Raji (cell line): ENCODE measurements around the gene SERPINB6.

ENCODE experiments used
- POLR2A ChIP-seq: IDR thresholded peaks from 2 replicates; pipeline ENCODE4 v1.6.1; 2011; ENCODE audit warnings: low read depth, low read length, control low read depth; ENCODE audit not compliant: insufficient read depth

The SERPINB6 gene

DNA sequence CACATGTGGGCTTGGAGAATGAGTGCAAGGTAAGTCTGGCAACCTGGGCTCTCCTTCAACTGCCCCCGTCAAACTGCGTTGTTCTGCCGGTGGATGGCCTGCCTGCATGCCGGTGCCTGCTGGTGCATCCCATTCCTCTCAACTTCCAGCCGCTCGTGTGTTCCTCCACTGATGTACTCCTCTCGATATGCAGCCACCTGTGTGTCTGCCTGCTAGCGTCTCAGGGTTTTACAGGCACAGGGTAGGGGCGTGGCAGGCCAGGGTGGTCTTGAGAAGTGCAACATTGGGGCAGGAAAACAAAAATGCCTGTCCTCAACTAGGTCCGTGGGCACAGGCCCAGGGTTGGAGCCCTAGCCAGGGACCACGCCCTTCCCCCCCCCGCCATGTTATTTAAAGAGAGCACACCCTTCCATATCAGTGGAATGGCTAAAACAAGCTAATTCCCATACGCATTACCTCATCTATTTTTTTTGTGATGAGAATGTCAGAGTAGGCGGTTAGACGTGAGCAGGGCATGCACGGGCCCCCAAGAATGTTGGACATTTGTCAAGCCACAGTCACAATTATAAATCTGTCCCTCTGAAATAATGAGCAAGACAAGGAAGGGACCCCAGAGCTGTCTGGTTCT is 33.2 kb downstream of the SERPINB6 start:
- no peak for TF ChIP-seq POLR2A

DNA sequence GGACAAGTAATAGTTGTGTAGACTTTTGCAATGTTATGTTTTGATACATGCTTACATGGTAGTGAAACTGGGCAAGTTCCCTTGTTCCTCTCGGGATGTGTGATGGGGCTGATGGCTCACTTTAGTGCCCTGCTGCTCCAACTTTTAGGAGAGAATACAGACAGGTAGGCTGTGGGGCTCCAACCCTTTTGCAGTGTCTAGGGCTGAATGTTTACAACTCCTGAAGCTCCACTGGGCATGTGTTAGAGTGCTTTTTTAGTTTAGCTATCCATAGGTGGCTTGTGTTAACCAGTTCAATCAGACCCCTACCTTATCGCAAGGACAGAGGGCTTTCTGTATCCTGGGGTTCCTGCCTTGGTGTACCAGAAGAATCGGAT is 33.8 kb downstream of the SERPINB6 start:
- TF ChIP-seq POLR2A = no peak

GRCh38 chr6:2935566-2936291 is 35.6 kb downstream of the SERPINB6 start:
- no peak for TF ChIP-seq POLR2A

DNA sequence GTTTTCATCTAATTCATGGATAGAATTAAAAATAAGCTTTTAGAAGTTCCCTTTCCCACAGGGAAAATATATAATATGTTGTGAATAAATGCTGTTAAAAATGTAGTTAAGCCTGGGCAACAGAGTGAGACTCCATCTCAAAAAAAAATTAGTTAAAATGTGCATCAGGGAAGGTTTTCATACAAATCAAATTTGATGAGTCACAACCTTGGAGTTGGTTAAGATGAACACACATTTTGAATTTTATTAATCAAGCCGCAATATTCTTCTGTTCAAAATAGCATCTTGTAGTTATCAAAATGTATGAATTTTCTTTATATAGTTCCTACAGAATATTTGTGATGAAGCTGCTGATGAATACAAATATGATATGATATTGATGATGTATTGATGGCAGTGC is 37.3 kb downstream of the SERPINB6 start:
- no peak for TF ChIP-seq POLR2A

- TF ChIP-seq POLR2A = no peak
Measured at GRCh38 chr6:2931970-2932748, 39.2 kb downstream of the SERPINB6 start.

- no peak for TF ChIP-seq POLR2A
Measured at GRCh38 chr6:2931055-2931454, 40.3 kb downstream of the SERPINB6 start.

DNA sequence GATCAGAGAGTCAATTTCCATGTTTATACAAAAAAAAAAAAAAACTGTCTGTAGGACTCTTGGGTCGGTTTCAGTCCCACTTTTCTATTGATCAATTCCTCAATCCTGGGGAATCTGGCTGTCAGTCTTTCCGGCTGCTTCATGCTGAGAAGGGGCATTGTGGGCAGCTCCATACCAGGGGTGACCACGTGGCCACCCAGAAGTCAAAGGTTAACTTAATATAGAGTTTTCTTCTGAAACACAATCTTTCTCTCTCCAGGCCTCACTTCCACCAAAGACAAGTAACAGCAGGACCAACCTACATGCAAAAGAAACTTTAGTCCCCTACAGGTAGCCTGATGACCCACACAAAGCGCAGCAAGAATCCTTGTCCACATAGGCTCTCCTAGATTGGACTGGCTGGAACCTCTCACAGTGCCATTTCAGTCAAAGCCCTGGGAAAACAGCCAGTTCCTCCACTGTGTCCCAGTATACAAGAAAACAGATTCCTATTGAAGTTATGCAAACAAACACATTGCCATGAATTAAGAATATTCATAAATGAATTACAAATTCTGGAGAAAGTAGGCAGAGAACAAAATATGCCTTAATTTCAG is 49.7 kb downstream of the SERPINB6 start:
- no peak for TF ChIP-seq POLR2A

GRCh38 chr6:2920671-2921112 is 50.7 kb downstream of the SERPINB6 start:
- no peak for TF ChIP-seq POLR2A

GRCh38 chr6:2919886-2920285 is 51.5 kb downstream of the SERPINB6 start:
- TF ChIP-seq POLR2A = no peak

DNA sequence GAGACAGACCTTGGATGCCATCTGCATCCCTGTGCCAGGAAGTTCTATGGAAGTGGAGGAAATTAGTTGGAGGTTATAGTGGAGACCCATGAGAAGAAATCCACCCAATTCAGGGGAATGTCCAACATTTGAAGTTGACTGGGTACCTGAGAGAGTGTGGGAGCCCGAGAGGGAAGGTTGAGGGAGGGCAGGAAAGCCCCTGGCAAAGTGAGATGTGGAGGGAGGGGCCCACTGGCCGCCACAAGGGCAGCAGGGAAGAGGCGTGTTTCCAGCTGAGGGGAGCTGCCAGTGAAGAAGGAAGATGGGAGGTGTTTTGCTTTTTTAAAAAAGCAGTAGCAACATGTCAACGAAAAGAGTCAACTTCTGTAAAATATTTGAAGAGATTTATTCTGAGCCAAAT is 52.0 kb downstream of the SERPINB6 start:
- no peak for TF ChIP-seq POLR2A

GRCh38 chr6:2918936-2919335 is 52.4 kb downstream of the SERPINB6 start:
- TF ChIP-seq POLR2A = no peak

GRCh38 chr6:2917801-2918445 is 53.4 kb downstream of the SERPINB6 start:
- no peak for TF ChIP-seq POLR2A

DNA sequence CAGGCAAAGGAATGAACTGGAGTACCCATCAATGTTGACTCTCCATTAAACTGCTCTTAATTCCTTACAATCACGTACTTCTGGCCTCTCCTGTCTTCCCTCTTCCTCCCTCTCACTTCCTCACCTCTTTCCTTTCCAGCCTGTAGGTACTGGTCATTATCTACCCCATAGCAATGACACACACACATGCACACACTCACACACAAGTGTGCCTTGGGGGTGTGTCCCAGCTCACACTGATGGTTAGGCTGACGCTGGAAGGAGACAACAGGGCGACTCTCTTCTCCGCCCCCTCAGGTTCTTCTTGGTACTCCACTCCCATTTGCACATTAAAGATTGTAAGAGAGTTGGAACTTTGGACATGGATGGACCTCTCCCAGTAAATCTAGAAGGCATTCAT is 54.3 kb downstream of the SERPINB6 start:
- no peak for TF ChIP-seq POLR2A

GRCh38 chr6:2916158-2916925 is 55.0 kb downstream of the SERPINB6 start:
- TF ChIP-seq POLR2A = no peak
